ENCODE data around the gene ID3. TPM values are rescaled to one million over a fixed set of nuclear protein-coding genes. Genes with fewer than 3 reads are reported as not detected.

ID3 gene
- total RNA-seq, 2 experiments from 2014 or later = 14.4 to 34.2 TPM

DNA sequence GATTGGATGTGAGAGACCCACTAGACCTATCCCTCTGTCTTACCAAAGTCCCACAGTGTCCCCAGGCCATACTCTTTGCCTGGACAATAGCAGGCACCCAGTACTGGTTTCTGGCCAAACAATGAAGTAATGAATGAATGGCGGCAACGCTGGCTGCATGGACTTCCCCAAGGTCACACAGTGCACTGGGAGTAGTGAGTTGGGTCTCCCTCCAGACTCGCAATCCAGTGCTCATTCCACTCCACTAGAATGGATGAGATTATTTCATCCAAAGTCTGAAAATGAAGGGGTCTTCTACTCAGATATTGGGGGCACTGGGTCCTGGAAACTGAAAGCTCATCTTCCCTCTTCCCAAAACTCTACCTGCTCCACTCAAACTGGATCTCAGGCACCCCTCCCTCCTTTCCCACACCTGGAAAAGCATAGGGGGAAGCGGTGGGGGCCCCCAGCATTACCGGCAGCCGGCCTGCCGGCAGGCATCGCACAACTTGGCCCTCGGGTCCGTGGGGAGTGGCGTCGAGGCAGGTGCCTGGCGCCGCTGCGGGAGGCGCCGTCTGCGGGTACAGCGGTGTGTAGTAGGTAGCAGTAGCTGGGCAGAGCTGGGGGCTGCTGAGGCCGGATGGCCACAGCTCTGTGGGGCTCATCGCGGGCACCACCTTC is 29.1 kb downstream of the ID3 start:
- Mint-ChIP-seq H3K9me3 (ENCODE audit: low read depth) (no peaks in the 10 kb centered on the region), H3K27ac (peak overlapping the region; percentile 89), H3K27me3 (no peaks in the 10 kb centered on the region), H3K4me3 (peak overlapping the region; percentile 91), H3K36me3 (peaks cover 36% of the 10 kb centered on the region), H3K4me1 (peaks cover 75% of the 10 kb centered on the region)
- CTCF ChIA-PET = interaction anchor here (1.0 to 21.2 kb wide), 11 partner anchors 10 to 420 kb away, joined by 3 to 308 read pairs (median 13); partner anchors contain the start of gene RPL11
- ATAC-seq (peak; percentile 8), DNase-seq (peak; percentile 63)

- Mint-ChIP-seq H3K36me3 (peaks cover 36% of the 10 kb centered on the region), H3K9me3 (ENCODE audit: low read depth) (no peaks in the 10 kb centered on the region), H3K4me1 (peaks cover 80% of the 10 kb centered on the region), H3K27ac (peak overlapping the region; percentile 89), H3K27me3 (no peaks in the 10 kb centered on the region), H3K4me3 (peak overlapping the region; percentile 91)
- DNase-seq = no peak
- ATAC-seq = no peak
- CTCF ChIA-PET = interaction anchor here (0.9 to 21.2 kb wide), 19 partner anchors 9 to 214 kb away, joined by 3 to 308 read pairs (median 7); partner anchors contain the start of genes ELOA and RPL11
Measured at GRCh38 chr1:23529146-23530086, 29.9 kb downstream of the ID3 start.

DNA sequence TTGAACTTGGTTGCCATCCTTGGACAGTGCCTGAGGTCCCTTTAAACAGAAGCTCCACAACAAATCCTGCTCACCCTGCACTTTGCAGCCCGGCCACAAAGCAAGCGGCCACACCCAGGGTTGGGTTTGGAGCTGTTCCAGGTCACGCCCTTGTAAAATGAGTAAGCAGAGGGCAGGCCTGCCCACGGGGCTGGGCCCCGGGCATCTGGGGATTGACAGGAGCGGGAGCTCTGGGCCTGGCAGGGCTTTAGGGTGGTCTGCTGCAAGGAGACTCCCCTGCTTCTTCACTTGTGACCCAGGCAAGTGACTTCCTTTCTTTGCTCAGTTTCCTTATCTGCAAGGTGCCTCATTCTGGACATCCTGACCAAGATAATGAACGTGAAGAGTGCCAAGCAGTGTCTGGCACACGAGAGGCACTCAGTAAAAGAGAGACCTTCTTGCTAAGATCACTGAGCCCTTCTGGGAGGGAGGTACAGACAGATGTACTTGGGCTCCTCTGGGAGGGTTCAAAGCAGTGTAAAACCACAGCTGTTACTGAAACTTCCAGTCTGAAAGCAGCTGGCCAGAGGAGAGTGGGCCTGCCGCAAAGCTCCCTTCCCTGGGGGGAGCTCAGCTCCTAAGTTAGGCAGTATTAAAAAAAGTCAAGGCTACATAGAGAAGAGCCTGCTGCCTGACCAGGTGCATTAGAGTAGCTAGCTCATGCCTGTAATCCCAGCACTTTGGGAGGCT is 30.9 kb downstream of the ID3 start:
- Mint-ChIP-seq H3K27ac (peak overlapping the region; percentile 89), H3K4me1 (peaks cover 82% of the 10 kb centered on the region), H3K36me3 (peaks cover 40% of the 10 kb centered on the region), H3K27me3 (no peaks in the 10 kb centered on the region), H3K4me3 (peak overlapping the region; percentile 91), H3K9me3 (ENCODE audit: low read depth) (no peaks in the 10 kb centered on the region)
- ATAC-seq (peak; percentile 74), DNase-seq (peak; percentile 94)
- CTCF ChIA-PET = interaction anchor here (0.9 to 21.2 kb wide), 21 partner anchors 8 to 243 kb away, joined by 3 to 308 read pairs (median 5); partner anchors contain the start of genes ELOA and RPL11

- no peaks in the 10 kb centered on the region for H3K9me3 Mint-ChIP-seq (ENCODE audit: low read depth)
- CTCF ChIA-PET = interaction anchor here (0.8 to 21.2 kb wide), 19 partner anchors 8 to 244 kb away, joined by 3 to 308 read pairs (median 5); partner anchors contain the start of gene RPL11
- peaks cover 78% of the 10 kb centered on the region for H3K4me1 Mint-ChIP-seq
- DNase-seq = no peak
- peaks cover 40% of the 10 kb centered on the region for H3K36me3 Mint-ChIP-seq
- peak overlapping the region; percentile 91 for H3K4me3 Mint-ChIP-seq
- peak; percentile 10 for ATAC-seq
- H3K27ac Mint-ChIP-seq = peak overlapping the region; percentile 89
- no peaks in the 10 kb centered on the region for H3K27me3 Mint-ChIP-seq
Measured at GRCh38 chr1:23527900-23528249, 31.4 kb downstream of the ID3 start.

- no peak for ATAC-seq
- no peak for DNase-seq
- Mint-ChIP-seq H3K4me1 (peaks cover 78% of the 10 kb centered on the region), H3K27me3 (no peaks in the 10 kb centered on the region), H3K27ac (peak overlapping the region; percentile 89), H3K9me3 (ENCODE audit: low read depth) (no peaks in the 10 kb centered on the region), H3K36me3 (peaks cover 45% of the 10 kb centered on the region), H3K4me3 (peak overlapping the region; percentile 91)
- CTCF ChIA-PET = interaction anchor here (0.8 to 21.2 kb wide), 10 partner anchors 9 to 244 kb away, joined by 3 to 308 read pairs (median 16); no protein-coding TSS in a partner anchor
Measured at GRCh38 chr1:23527366-23527765, 31.9 kb downstream of the ID3 start.

GRCh38 chr1:23526329-23527041 is 32.8 kb downstream of the ID3 start:
- DNase-seq (no peak), ATAC-seq (no peak)
- peak overlapping the region; percentile 71 for H3K4me3 Mint-ChIP-seq
- peaks cover 54% of the 10 kb centered on the region for H3K36me3 Mint-ChIP-seq
- no peaks in the 10 kb centered on the region for H3K9me3 Mint-ChIP-seq (ENCODE audit: low read depth)
- H3K4me1 Mint-ChIP-seq = peaks cover 72% of the 10 kb centered on the region
- no peaks in the 10 kb centered on the region for H3K27me3 Mint-ChIP-seq
- CTCF ChIA-PET = interaction anchor here (1.3 to 21.2 kb wide), 8 partner anchors 7 to 111 kb away, joined by 3 to 308 read pairs (median 16); no protein-coding TSS in a partner anchor
- H3K27ac Mint-ChIP-seq = peak overlapping the region; percentile 85

DNA sequence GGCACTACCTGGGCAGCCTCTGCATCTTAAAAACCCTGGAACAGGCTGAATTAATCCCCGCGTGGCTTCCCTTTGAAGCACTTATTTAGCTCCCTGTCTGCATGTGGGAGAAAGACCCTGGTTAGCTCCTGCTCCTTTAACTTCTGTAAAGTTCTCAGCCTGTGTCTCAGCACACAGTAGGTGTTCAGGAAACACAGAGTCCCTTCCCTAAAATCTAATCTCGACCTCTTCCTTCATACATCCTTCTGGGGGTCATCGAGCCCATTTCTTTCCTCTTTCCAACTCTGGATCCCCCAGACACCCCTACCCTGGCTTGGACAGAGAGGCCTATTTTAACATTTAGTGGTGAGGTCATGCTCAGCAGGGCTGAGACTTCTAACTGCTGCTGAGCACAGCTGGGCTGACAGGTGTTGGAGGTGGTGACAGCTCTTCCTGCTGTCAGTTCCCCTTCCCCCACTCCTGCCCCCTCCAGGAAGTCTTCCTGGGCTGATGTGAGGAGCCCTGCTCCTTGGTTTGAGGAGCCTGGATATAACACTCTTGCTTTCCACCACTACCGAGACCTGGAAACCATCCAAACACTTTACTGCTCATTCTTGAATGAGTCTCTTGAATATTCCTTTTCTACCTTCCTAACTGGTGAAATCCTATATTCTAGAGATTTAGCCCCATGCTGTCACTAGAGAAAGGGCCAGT is 33.6 kb downstream of the ID3 start:
- DNase-seq = peak; percentile 64
- peak overlapping the region; percentile 71 for H3K4me3 Mint-ChIP-seq

DNA sequence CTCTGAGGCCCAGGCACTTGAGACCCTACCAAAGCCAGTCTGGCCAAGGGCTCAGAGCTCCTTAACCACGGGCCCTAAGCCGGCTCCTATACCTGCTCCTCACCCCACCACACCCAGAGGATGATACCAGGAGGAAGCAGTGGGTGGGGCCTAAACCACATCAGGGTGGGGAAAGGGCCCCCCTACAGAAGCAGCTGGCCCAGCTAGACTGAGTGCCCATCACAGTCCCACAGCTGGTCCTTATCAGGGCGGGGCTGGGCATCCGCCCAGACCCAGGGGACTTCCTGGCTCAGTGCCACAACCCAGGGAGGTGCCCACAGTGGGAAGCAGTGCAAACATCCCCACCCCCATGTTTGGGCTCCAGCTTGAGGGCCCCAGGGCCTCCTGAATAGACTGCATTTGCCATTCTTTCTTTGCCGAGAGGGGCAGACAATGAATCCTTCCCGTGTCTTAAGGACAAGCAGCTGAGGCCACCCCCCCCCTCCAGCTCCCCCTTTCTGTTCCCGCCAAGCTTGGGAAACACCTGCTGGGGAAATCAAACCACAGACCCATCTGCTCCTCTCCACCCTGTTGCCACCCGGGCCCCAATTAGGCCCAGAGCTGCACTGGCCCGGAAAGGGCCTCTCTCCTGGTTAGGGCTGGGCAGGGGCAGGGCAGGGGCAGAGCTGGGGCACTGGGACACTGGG is 34.4 kb downstream of the ID3 start:
- Mint-ChIP-seq H3K9me3 (ENCODE audit: low read depth) (no peaks in the 10 kb centered on the region), H3K27me3 (no peaks in the 10 kb centered on the region), H3K4me1 (peaks cover 69% of the 10 kb centered on the region), H3K36me3 (peaks cover 56% of the 10 kb centered on the region), H3K27ac (peak overlapping the region; percentile 85), H3K4me3 (peak overlapping the region; percentile 71)
- ATAC-seq (peak; percentile 11), DNase-seq (peak; percentile 69)
- CTCF ChIA-PET = interaction anchor here (0.5 to 21.2 kb wide), 16 partner anchors 9 to 167 kb away, joined by 3 to 308 read pairs (median 5); partner anchors contain the start of genes ID3 and RPL11

More for the DNA sequence above, 33.6 kb downstream of the ID3 start:
- no peaks in the 10 kb centered on the region for H3K9me3 Mint-ChIP-seq (ENCODE audit: low read depth)
- peaks cover 69% of the 10 kb centered on the region for H3K4me1 Mint-ChIP-seq
- ATAC-seq = no peak
- no peaks in the 10 kb centered on the region for H3K27me3 Mint-ChIP-seq
- H3K27ac Mint-ChIP-seq = peak overlapping the region; percentile 85
- peaks cover 58% of the 10 kb centered on the region for H3K36me3 Mint-ChIP-seq
- CTCF ChIA-PET = interaction anchor here (0.6 to 21.2 kb wide), 13 partner anchors 8 to 111 kb away, joined by 3 to 308 read pairs (median 6); partner anchors contain the start of gene ID3

- Mint-ChIP-seq H3K4me3 (peak overlapping the region; percentile 9), H3K36me3 (peaks cover 54% of the 10 kb centered on the region)
Measured at GRCh38 chr1:23524163-23524562, 35.1 kb downstream of the ID3 start.

DNA sequence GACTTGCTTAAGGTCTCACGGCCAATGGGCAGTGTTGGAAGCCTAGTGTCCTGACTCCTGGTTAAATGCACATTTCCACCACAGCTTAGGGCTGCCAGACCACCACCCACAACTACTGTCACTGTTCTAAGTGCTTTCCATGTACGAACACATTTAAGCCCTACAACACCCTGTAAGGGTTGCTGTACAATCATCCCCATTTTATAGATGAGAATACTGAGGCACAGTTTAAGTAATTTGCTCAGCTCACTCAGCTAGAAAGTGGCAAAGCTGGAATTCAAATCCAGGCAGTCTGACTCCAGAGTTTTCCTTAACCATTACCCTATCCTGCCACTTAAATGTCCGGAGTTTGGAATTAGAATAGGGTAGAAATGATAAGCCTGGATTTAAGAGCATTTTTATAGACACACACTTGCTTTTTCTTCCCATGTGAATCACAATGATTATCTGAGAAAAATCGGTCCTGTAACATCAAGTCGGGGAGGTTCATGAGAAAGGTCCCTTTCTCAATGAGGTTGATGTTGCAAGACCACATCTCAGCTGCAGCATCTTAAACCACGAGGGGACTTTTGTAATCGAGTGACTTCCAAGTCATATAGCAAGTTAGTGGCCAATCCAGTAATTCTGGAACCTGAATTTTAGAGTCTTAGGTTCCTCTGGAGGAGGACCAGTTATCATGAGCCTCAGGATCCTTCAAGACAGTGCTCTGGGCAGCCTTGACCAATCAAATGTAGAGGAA is 36.9 kb downstream of the ID3 start:
- H3K27ac Mint-ChIP-seq = peak overlapping the region; percentile 9
- ATAC-seq (no peak), DNase-seq (no peak)
- H3K4me1 Mint-ChIP-seq = peaks cover 50% of the 10 kb centered on the region
- H3K4me3 Mint-ChIP-seq = no peak overlapping the region
- peaks cover 62% of the 10 kb centered on the region for H3K36me3 Mint-ChIP-seq
- H3K9me3 Mint-ChIP-seq (ENCODE audit: low read depth) = no peaks in the 10 kb centered on the region
- CTCF ChIA-PET = interaction anchor here (1.3 to 21.2 kb wide), 4 partner anchors 8 to 31 kb away, joined by 3 to 308 read pairs (median 29); partner anchors contain the start of gene E2F2
- H3K27me3 Mint-ChIP-seq = no peaks in the 10 kb centered on the region

More at GRCh38 chr1:23524163-23524562, 35.1 kb downstream of the ID3 start:
- Mint-ChIP-seq H3K27ac (peak overlapping the region; percentile 85), H3K27me3 (no peaks in the 10 kb centered on the region), H3K9me3 (ENCODE audit: low read depth) (no peaks in the 10 kb centered on the region), H3K4me1 (peaks cover 66% of the 10 kb centered on the region)
- DNase-seq (no peak), ATAC-seq (no peak)
- CTCF ChIA-PET = interaction anchor here (1.3 to 21.2 kb wide), 8 partner anchors 9 to 167 kb away, joined by 3 to 308 read pairs (median 10); partner anchors contain the start of gene RPL11

All from activated CD8-positive, alpha-beta memory T cell treated with anti-CD3 and anti-CD28 coated beads, Interleukin-2, amount 10 ng/mL, durations not matched to agents 7 days and 5 days (primary cell).